Amniotic stem cell (primary cell): Measurements from ENCODE around the gene SEMA4B.
"Not testable (repeated sequence)": the region's sequence is repeated elsewhere in the genome, so short reads cannot be mapped to it uniquely, and the experiment has no call there.

Source experiments
- DNase-seq: peaks from one replicate; lab custom pipeline; 2025; lab: John Stamatoyannopoulos, UW

Gene SEMA4B

DNA sequence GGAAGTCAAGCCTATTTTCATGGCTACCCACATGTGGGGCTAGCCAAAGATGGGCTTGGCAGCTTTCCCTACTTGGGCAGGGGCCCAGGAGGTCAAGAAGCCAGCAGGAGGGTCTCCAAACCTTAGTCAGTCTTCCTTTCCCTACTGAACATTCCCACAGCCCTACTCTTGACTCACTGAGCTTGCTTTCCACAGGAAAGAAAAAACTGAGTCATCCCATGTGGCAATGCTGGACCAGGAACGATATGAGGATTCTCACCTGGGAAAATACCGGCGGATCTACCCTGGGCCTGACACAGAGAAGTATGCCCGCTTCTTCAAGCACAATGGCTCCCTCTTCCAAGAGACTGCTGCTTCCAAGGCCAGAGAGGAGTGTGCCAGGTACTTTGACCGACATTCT is 60.7 kb downstream of the SEMA4B start:
- no peak for DNase-seq

DNA sequence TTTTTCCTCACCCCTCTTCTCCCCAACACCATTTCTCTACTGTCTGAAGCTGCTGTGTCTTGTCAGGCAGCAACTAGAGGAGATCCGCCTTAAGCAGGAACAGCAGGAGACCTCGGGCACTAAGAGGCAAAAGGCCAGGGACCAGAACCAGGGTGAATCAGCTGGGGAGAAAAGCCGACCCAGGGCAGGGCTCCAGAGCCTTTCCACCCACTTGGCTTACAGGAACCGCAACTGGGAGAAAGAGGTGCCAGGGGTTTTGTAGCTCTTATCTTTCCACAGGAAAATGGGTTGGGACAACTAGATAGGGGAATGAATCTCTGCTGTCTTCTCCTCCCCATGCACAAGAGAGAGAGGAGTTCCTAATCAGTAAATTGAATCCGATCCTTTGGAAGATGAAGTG is 61.3 kb downstream of the SEMA4B start:
- DNase-seq, result no peak

DNA sequence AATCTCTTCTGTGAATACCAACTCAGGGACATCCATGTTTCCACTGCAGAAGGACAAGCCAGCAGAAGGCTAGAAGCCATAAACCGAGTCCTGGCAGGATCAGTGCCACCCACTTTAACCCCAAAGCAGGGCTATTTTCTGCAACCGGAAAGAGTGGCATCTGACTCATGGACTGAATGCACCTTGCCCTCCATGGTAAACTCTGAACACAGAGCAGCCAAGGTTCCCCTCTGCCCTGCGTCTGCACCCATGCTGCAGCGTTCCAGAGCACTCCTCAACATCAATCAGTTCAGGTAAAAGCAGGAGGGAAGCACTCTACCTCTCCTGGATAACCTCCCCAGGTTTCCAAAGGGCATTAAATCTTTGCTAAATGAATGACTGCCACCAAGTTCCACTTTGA is 63.5 kb downstream of the SEMA4B start:
- no peak for DNase-seq

DNA sequence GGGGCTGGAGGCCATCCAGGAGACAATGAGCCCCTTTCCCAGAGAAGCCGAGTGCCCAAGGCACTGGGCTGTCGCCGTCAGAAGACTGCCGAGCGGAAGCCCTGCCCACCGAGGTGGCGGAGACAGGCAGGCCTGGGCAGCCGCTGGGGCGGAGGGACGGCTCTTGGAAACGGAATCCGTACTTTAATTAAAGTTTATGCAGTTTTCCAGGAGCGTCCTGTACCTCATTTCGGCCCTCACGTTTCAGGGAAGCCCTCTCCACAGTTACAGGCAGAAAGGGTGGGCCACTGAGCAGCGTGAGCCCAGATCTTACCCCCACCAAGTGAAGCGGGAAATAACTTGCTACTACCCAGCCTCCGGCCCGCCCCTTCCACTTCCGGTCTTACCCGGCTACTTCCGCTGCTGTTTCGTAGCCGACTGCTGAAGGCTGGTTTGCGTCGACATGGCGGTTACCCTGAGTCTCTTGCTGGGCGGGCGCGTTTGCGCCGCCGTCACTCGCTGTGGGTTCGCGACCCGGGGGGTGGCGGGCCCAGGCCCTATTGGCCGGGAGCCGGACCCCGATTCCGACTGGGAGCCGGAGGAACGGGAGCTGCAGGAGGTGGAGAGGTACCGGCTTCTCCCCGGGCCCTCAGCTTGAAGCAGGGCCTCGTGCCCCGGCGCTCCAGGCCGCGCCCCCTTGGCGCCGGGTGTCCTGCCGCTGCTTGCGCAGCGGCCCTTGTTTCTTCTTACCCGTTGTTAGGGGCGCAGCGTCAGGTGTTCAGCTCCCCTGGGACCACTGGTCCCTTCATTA is 64.3 kb downstream of the SEMA4B start, which contains the start of gene NGRN:
TSS of gene NGRN (plus strand) at position 402 of the 790 bp plus-strand sequence. CDS start at position 443, 41 bp downstream.
- DNase-seq, result peak; percentile 78

DNA sequence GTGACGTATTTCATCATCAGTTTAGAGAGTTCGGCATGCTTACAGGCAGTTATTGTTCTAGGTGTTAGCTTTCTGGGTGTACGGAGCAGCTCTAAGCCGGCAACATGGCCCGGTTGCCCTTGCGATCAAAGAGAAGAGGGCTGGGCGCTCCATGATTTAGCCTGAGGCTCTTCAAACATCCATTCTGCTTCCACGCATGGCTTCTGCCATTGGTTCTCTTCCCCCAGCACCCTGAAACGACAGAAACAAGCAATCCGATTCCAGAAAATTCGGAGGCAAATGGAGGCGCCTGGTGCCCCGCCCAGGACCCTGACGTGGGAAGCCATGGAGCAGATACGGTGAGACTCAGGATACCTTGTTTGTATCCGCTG is 64.9 kb downstream of the SEMA4B start:
- no peak for DNase-seq

DNA sequence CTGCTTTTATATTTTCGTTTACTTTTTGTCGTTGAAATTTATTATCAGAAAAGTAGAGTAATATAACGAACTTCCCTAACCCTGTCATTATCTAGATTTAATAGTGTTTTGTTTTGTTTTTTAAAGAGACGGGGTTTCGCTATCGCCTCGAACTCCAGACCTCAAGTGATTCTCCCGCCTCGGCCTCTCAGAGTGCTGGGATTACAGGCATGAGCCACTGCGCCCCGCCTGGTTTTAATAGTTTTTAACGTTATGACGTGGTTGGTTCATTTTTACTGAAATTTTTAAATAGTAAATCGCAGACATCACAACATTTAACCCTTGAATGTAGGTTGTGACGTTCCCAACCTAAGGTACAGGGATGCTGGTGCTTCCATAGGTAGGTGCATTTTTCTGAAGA is 65.4 kb downstream of the SEMA4B start:
- DNase-seq, result no peak

DNA sequence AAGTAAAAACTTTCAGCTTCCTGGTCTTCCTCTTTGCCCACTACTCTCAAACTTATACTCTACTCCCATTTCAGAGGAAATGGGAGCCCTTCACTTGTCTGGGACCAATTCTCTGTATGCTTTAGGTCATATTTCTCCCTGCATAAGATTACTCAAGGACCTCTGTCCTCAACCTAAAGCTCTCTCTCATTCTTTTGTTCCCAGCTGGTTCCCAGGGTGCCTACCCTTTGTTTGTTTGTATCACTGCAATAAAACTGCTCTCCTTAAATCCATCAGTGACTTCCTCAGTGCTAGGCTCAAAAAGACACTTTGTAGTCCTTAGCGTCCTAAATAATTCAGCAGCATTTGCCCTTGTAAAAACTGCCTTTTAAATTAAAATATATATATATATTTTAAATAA is 67.3 kb downstream of the SEMA4B start:
- DNase-seq, result no peak

DNA sequence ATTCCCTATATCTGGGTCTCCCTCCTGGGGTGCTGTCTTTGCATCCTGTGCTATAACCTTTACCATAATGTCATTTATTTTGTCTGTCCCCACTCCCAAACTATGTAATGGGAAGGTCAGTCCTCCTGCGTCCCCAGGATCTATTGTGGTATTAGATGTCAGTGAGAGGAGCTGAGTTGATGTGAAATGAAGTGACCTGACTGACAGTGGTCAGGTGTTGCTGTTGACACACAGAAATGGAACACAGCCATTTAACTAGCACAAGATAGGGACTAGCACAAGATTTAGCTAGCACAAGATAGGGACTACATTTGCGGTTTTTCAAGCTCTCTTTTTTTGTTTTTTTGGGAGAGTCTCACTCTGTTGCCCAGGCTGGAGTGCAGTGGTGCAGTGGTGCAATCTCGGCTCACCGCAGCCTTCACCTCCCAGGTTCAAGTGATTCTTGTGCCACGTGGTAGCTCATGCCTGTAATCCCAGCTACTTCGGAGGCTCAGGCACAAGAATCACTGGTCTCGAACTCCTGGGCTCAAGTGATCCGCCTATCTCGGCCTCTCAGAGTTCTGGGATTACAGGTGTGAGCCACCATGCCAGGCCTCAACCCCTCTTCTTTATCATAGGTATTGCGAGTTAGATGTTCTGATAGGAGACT is 69.5 kb downstream of the SEMA4B start:
- no peak for DNase-seq

DNA sequence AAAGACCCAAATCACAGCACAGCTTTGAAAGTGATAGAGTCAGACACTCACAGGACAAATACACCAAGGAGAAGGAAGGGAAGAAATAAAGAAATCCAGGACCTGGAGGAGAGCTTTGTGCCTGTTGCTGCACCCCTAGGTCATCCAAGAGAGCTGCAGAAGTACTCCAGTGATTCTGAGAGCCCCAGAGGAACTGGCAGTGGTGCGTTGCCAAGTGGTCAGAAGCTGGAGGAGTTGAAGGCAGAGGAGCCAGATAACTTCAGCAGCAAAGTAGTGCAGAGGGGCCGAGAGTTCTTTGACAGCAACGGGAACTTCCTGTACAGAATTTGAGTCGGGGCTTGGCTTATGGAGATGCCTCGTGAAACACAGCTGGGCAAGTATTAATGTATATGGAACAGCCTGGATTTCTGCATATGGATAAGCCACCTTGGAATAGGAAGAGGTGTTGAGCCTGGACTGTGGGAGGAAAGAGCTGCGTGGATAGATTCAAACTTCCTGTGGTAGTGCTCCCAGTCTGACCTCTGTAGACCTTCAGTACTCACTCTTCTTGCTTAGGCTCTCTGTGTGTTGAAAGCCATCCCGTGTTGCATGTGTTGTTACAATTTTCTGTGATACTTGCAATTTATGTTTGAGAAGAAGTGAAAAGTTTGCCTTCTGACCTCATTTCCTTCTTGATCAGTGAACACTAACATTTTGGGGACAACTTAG is 70.5 kb downstream of the SEMA4B start:
- DNase-seq, result no peak

DNA sequence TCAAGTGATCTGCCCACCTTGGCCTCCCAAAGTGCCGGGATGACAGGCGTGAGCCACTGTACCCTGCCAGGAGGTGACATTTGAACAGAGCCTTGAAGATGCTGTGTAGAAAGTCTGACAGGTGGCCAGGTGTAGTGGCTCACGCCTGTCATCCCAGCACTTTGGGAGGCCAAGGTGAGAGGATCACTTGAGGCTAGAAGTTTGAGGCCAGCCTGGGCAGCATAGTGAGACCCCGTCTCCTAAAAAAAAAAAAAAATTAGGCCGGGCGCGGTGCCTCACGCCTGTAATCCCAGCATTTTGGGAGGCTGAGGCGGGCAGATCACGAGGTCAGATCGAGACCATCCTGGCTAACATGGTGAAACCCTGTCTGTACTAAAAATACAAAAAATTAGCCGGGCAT is 77.3 kb downstream of the SEMA4B start:
- not testable (repeated sequence) for DNase-seq
